NCI-H2029 (cell line): Measurements from ENCODE around the gene SLC22A5.
A peak's percentile ranks its signal among the peaks of the same experiment; 100 is the strongest.
"Not testable (repeated sequence)": the region's sequence is repeated elsewhere in the genome, so short reads cannot be mapped to it uniquely, and the experiment has no call there.

Experiments
- DNase-seq: peaks from one replicate; lab custom pipeline; 2025; lab: John Stamatoyannopoulos, UW

Gene SLC22A5

GRCh38 chr5:132388244-132389050 lies 18.9 kb downstream of the SLC22A5 start:
- DNase-seq = no peak

DNA sequence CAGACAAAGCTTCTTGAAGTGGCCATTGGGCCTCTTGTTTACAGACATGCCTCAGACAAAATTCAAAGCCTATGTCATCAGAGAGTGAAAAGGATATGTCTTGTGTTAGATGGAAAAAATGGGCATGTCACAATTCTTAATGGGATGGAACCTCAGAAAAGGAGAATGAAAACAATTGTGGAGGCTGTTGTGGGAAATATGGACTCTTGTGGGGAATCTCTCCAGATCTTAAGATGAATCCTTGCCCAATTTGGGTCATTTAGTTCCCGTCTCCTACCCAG lies 19.5 kb downstream of the SLC22A5 start:
- no peak for DNase-seq

- no peak for DNase-seq
Observed at GRCh38 chr5:132389585-132390286, 20.2 kb downstream of the SLC22A5 start.

DNA sequence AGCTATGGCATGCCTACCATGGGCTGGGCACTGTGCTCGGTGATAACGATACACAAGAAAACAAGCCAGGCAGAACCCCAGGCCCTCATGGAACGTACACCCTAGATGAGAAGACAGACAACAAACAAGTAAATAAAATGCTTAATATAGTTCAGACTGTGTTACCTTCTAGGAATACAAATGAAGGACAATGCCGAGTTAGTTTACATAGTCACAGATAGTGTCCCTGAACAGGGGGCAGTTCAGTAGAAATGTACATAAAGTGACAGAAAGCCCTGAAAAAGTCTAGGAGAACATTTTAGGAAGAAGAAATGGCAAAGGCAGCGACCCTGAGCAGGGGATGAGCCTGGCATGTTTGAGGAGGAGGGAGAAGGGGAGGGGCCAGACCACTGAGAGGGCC lies 21.7 kb downstream of the SLC22A5 start:
- DNase-seq = no peak

- no peak for DNase-seq
Observed at GRCh38 chr5:132391870-132392269, 22.4 kb downstream of the SLC22A5 start.

DNA sequence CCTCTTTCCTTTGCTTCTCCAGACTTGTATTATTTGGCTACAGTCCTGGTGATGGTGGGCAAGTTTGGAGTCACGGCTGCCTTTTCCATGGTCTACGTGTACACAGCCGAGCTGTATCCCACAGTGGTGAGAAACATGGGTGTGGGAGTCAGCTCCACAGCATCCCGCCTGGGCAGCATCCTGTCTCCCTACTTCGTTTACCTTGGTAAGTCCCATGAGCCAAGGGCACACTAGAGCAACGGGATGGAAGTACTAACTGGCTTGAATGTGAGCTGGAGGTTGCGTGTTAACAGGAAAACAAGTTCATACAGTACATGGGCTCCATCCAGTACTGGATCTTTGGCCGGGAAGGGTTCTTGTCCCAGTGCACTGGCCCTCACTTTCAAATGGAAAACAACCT lies 22.9 kb downstream of the SLC22A5 start:
- no peak for DNase-seq

DNA sequence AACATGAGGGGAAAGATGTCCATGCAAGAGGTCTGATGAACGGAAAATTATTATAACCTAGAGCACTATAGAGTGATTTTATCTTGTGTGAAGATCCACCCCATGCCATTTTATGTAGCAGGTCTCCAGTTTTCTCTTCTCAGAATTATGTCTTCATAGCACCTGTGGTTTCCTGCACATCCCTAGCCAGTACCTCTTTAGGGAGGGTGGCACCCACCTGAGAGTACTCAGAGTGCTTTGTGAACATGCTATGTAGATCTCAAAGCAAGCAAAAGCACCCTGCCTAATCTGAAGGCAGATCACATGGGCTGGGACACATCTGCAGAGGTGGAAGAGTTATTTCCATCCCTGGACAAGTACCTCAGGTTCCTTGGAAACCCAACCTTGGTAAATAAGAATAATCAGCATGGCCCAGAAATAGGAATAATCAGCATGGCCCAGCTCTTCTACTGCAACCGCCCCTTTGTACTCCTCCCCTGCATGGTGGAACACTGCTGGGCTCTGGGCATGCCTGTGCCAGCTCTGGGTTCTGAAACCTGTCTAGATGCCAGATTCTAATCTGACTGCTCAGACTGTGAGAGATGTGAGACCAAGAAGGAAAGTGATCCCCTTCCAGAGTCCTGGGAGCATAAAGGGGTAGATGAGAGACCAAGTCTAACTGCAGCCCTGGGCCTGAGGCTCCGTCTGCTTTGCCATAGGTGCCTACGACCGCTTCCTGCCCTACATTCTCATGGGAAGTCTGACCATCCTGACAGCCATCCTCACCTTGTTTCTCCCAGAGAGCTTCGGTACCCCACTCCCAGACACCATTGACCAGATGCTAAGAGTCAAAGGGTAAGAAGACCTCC lies 23.7 kb downstream of the SLC22A5 start:
- DNase-seq = no peak

GRCh38 chr5:132394667-132395259 lies 25.3 kb downstream of the SLC22A5 start:
- DNase-seq = peak; percentile 45

DNA sequence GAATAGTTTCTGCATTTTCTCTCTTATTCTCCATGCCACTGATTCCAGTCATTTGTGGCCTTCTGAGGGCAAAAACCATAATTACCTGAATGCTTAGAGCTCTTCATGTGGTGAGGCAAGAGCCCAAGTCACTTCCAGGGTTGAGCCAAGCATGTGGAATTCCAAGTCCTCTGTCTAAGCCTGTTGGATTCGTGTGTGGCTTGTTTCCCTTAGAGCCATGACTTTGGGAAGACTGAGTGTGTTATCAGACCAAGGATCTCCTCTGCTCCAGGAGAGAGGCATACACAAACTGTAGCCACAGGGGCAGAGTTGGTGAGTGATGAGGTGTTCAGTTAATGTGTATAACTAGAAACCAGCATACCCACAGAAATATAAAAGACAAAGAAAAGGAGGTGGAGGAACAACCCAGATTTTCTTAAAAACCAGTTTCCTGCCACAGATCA lies 27.1 kb downstream of the SLC22A5 start:
- no peak for DNase-seq

- DNase-seq = no peak
Observed at GRCh38 chr5:132397224-132397623, 27.7 kb downstream of the SLC22A5 start.

- not testable (repeated sequence) for DNase-seq
Observed at GRCh38 chr5:132397936-132398675, 28.6 kb downstream of the SLC22A5 start.

GRCh38 chr5:132404041-132404440 lies 34.5 kb downstream of the SLC22A5 start:
- not testable (repeated sequence) for DNase-seq

GRCh38 chr5:132405646-132406045 lies 36.1 kb downstream of the SLC22A5 start:
- DNase-seq = no peak

- no peak for DNase-seq
Observed at GRCh38 chr5:132406144-132406783, 36.8 kb downstream of the SLC22A5 start.

DNA sequence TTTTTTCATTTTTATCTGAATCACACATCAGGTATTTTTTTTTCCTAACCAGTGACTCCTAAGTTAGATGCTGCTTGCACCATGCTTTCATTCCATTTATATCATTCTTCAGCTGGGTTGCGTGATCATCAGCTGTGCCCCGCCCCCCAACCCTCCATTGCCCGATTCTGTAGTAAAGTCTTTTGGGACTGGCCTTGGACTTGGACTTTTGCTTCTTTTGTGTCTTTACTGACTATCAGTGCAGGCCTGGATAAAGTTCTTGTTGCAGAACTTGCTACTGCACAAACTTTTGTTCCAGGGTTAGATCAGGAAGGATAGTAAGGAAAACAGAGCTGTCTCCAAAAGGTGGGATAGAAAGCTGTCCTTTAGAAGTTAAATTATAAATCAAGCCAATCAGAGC lies 38.5 kb downstream of the SLC22A5 start:
- no peak for DNase-seq

DNA sequence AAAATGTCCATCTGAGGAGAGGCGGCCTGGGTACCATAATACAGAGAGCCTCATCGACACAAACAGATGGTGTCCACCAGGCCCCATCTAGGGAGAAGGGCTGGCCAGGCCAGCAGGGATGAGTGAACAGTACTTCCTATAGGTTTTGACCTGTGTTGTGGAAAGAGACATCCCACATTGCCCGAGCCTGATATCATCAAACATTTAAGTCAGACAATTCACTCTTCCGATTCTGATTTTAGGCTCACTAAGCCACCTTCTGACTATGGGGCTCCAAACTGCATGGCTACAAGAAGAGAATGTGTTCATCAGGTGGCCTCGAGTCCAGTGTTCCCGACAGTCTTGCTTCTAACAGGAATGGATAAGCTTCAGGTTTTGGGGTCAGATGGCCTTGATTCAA lies 38.9 kb downstream of the SLC22A5 start:
- no peak for DNase-seq

DNA sequence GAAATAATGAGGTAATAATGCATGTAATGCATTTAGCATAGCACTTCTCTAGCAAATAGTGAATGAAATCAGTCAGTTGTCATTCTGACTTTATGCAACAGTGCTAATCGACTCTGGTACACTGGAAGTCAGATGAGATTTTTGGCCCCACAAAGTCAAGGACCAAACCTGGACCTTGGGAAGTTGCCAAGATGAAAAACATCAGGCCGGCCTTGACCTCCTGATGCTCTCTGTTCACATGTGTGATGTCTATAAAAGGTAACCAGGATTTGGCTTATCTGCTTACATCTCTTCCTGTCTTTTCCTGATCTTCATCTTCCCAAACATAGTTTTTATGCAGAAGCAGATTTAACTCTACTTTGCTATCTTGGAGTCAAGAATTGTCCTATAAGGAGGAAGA lies 39.5 kb downstream of the SLC22A5 start:
- no peak for DNase-seq

- peak; percentile 84 for DNase-seq
Observed at GRCh38 chr5:132410451-132411303, 41.2 kb downstream of the SLC22A5 start.

DNA sequence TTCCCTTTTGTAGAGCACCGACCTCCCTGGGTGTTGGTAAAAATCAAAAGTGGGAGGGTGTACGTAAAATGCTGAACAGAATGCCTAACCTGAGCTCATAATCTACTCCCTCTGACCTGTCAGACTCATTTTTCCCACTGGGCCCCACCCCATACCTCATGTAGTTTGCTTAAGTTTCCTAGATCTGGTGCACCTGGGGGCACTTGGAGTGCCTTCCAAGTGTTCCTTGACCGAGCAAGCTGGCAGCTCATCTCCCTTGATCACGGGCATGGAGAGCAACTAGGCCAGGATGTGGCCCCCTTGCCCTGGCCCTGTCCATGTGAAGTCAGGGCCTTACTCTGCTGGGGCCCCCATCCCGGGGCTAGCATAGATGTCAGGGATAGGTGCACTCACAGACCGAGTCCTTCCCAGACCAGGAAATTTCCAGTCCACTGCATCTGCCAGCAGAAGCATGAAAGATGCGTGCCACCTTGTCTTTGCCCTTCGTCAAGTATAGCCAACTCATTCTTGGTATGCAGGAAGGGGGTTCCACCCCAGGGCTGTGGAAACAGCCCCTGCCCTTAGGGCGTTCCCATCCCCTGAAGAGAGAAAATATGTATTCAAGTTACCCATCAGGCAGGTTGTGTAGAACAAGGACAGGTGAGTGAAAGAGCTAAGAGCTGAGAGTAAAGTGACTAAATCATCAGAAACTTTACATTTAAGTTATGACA lies 41.9 kb downstream of the SLC22A5 start:
- peak; percentile 58 for DNase-seq

DNA sequence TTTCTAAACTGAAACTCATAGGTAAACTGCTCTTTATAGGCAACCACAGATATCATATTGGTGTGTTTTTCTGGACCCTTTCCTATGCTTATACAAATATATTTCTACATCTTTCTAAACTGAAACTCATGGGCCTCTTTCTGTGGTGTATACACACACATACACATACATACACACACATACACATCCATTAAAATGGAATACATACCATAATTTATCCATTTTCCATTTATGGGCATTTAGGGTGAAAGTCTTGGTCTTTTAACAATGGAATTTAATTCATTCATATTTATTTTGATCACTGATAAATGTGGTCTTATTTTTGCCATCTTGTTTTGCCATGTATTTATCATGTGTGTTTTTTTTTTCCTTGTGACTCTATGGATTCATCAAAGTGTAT lies 44.1 kb downstream of the SLC22A5 start:
- no peak for DNase-seq
